ENCODE data around the gene KIAA1671. TPM values are rescaled to one million over a fixed set of nuclear protein-coding genes. Genes with fewer than 3 reads are reported as not detected.
A peak's percentile ranks its signal among the peaks of the same experiment; 100 is the strongest.

KIAA1671 gene
- total RNA-seq, 3 donors from 2014 or later = 9.8 to 62.8 (median 36.4) TPM

DNA sequence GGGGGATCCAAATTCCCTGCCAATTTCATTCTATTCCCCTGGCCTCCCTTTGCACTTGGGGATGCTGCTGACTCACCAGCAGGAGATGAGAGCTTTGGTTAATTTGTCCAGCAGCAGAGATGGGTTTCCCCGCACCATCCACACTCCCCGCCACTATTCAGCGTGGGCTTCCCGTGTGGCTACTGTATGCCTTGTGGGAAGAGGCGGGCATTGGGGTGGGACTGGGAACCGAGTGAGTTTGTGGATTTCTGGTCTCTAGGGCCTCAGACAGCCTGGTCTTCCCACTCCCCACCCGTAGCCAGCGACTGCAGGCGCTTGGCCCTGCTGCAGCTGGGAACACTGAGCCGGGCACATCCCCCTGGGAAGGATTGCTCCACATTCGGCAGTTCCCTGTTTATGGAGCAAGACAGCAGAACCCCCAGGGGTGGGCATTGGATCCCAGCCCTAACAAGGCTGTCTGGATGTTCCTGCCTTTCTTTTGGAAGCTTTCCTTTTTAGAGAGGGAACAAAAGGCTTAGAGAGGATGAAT is 23.4 kb downstream of the KIAA1671 start:
- Histone ChIP-seq H3K9me3 (no peaks in the 10 kb centered on the region), H3K36me3 (no peaks in the 10 kb centered on the region), H3K27me3 (no peaks in the 10 kb centered on the region), H3K4me1 (peaks cover 8 to 13% of the 10 kb centered on the region in 2 donors), H3K27ac (peak overlapping the region; percentile 86), H3K4me3 (peak overlapping the region in 2 of 3 donors; percentile 9 to 40)
- peak in 1 of 2 donors; percentile 71 for DNase-seq (ENCODE audit: low spot score in 2 of 2)
- intact Hi-C loops (cut with DNase I; ENCODE audit: low total_unique reads) = no loop called here
- no peak for TF ChIP-seq POLR2A (IDR thresholded peaks at IDR 0.05)
- peak in 1 of 3 donors; percentile 43 for TF ChIP-seq POLR2AphosphoS5 (IDR thresholded peaks at IDR 0.05)

DNA sequence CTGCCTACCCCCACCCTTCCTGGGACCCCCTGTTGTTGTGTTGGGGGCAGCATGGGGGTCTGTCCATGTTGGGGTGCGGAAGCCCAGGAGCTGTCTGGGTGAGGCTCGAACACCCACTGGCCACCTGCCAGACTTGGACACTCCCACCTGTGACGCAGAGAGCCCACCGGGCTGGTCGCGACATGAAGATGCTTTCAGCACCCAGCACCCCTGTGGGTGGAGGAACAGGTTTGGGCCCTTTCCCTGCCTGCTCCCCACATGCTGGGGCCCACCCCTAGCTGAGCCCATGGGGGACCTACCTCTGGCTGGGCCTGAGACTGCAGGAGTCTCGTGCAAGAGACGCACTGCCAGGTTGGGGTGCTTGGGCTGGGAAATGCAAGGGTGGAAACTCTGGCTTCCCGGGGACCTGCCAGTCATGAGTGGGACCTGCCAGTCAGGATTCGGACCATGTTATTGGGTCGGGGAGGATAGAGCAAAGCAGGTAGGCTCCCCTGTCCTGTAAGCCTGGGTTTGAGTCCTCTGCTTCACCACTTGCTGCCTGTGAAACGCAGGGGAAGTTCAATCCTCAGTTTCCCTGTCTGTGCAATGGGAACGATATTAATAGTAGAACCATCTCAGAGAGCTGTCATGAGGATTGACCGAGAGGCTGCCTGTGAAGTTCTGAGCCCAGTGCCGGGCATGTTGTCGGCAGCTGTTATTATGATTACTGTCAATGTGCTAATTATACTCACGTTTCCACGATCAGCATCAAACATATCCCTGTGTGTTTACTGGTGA is 24.1 kb downstream of the KIAA1671 start:
- intact Hi-C loops (cut with DNase I; ENCODE audit: low total_unique reads) = no loop called here
- TF ChIP-seq POLR2A (IDR thresholded peaks at IDR 0.05) = no peak
- TF ChIP-seq POLR2AphosphoS5 (IDR thresholded peaks at IDR 0.05) = no peak
- TF ChIP-seq, protein P1, sequence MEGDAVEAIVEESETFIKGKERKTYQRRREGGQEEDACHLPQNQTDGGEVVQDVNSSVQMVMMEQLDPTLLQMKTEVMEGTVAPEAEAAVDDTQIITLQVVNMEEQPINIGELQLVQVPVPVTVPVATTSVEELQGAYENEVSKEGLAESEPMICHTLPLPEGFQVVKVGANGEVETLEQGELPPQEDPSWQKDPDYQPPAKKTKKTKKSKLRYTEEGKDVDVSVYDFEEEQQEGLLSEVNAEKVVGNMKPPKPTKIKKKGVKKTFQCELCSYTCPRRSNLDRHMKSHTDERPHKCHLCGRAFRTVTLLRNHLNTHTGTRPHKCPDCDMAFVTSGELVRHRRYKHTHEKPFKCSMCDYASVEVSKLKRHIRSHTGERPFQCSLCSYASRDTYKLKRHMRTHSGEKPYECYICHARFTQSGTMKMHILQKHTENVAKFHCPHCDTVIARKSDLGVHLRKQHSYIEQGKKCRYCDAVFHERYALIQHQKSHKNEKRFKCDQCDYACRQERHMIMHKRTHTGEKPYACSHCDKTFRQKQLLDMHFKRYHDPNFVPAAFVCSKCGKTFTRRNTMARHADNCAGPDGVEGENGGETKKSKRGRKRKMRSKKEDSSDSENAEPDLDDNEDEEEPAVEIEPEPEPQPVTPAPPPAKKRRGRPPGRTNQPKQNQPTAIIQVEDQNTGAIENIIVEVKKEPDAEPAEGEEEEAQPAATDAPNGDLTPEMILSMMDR (IDR thresholded peaks at IDR 0.05) = no peak
- Histone ChIP-seq H3K4me1 (peaks cover 8 to 13% of the 10 kb centered on the region in 2 donors), H3K9me3 (no peaks in the 10 kb centered on the region), H3K4me3 (peak overlapping the region in 2 of 3 donors; percentile 9 to 40), H3K36me3 (no peaks in the 10 kb centered on the region), H3K27me3 (no peaks in the 10 kb centered on the region), H3K27ac (peak overlapping the region; percentile 86)
- peak in 1 of 2 donors; percentile 25 for DNase-seq (ENCODE audit: low spot score in 2 of 2)

DNA sequence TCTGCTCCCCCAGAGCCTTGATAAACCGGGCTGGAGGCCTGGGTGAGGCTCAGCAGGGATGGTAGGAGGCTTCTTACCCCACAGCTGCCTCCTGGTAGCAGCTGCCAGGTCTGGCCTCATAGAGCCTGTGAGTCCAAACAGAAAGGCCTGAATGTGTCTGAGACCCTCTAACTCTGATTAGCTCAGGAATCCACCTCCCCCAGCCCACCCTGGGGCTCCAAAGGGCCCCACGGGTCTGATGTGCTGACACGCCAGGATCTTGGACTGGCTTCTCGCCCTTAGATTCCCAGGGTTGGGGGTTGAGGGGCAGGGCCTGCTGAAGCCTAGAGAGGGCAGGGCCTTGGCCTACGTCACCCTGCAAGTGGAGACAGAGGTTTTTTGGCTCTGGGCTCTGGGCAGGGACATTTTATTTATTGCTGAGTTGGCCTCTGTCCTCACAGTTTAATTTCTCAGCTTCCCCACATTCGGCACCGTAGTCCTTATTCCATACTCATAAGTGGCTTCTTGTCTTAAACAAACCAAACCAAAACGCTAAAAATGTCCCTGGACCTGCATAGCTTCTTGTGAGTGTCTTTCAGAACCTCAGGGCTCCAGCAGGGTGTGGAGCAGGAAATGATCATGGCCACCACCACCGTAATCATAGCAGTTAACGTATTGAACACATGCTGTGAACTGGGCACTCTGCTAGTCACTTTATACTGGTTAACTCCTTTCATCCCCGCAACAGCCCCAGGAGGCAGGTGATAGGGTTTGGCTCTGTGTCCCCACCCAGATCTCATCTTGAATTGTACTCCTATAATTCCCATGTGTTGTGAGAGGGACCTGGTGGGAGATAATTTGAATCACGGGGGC is 25.1 kb downstream of the KIAA1671 start:
- peak overlapping the region; percentile 86 for H3K27ac ChIP-seq
- intact Hi-C loops (cut with DNase I; ENCODE audit: low total_unique reads) = no loop called here
- TF ChIP-seq POLR2A (IDR thresholded peaks at IDR 0.05) (no peak), POLR2AphosphoS5 (IDR thresholded peaks at IDR 0.05) (no peak)
- TF ChIP-seq, protein P1 (IDR thresholded peaks at IDR 0.05) = no peak
- peaks cover 8 to 13% of the 10 kb centered on the region in 2 donors for H3K4me1 ChIP-seq
- no peak overlapping the region for H3K4me3 ChIP-seq
- no peaks in the 10 kb centered on the region for H3K9me3 ChIP-seq
- DNase-seq (ENCODE audit: low spot score in 2 of 2) = peak in 1 of 2 donors; percentile 59
- no peaks in the 10 kb centered on the region for H3K27me3 ChIP-seq
- H3K36me3 ChIP-seq = no peaks in the 10 kb centered on the region

DNA sequence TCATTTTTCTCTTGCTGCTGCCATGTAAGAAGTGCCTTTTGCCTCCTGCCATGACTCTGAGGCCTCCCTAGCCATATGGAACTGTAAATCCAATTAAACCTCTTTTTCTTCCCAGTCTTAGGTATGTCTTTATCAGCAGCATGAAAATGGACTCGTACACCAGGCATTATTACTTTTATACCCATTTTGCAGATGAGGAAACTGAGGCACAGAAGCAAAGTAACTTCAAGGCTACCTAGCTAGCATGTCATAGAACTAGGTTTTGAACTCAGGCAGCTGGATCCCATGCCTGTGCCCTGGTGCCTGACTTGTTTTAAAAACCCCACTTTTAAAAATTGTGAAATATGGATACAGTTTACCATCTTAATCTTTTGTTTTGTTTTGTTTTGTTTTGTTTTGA is 25.8 kb downstream of the KIAA1671 start:
- Histone ChIP-seq H3K27me3 (no peaks in the 10 kb centered on the region), H3K27ac (peak overlapping the region; percentile 86), H3K4me1 (peaks cover 8 to 13% of the 10 kb centered on the region in 2 donors), H3K4me3 (no peak overlapping the region), H3K36me3 (no peaks in the 10 kb centered on the region), H3K9me3 (no peaks in the 10 kb centered on the region)
- intact Hi-C loops (cut with DNase I; ENCODE audit: low total_unique reads) = no loop called here
- DNase-seq (ENCODE audit: low spot score in 2 of 2) = no peak
- TF ChIP-seq POLR2A (IDR thresholded peaks at IDR 0.05) (no peak), POLR2AphosphoS5 (IDR thresholded peaks at IDR 0.05) (no peak)
- TF ChIP-seq, protein P1 (IDR thresholded peaks at IDR 0.05) = no peak

DNA sequence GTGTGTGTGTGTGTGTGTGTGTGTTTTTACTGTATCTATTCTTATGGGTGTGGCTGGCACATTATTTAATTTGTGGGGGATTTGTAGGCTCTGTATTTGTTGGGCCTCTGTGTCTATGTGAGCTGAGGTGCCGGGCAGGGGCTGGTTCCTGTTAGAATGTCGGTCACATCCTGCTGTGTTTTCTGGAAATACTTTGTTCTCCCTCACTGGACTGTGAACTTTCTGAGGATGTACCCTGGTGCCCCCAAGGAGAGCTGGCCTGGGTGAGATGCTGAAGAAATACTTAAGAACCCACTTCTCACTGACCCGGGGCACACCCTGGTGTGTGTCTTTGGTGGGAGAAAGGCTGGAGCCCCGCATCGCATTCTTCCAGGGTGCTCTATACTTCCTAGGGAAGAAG is 28.6 kb downstream of the KIAA1671 start:
- TF ChIP-seq POLR2A (IDR thresholded peaks at IDR 0.05) (no peak), POLR2AphosphoS5 (IDR thresholded peaks at IDR 0.05) (no peak)
- TF ChIP-seq, protein P1 (IDR thresholded peaks at IDR 0.05) = no peak
- H3K27me3 ChIP-seq = no peaks in the 10 kb centered on the region
- peaks cover 5 to 13% of the 10 kb centered on the region in 2 donors for H3K4me1 ChIP-seq
- intact Hi-C loops (cut with DNase I; ENCODE audit: low total_unique reads) = no loop called here
- H3K9me3 ChIP-seq = no peaks in the 10 kb centered on the region
- H3K36me3 ChIP-seq = no peaks in the 10 kb centered on the region
- H3K27ac ChIP-seq = no peak overlapping the region
- H3K4me3 ChIP-seq = no peak overlapping the region
- DNase-seq (ENCODE audit: low spot score in 2 of 2) = no peak

All from breast epithelium (tissue), 4 donors.